Mesenchymal stem cell (in vitro differentiated cells and primary cell): Measurements from ENCODE around the gene MSH2.
A peak's percentile ranks its signal among the peaks of the same experiment; 100 is the strongest.

Experiments
- DNase-seq: peaks from one replicate; pipeline ENCODE4 v3.0.0-alpha.2; 2013
- H2AFZ ChIP-seq: one replicate; pipeline ENCODE4 v1.6.1; 2013; ENCODE audit warnings: low read depth, mild to moderate bottlenecking, control low read depth, inconsistent platforms, low read length, moderate library complexity
- H2AK5ac ChIP-seq: 2 replicates; pipeline ENCODE4 v1.6.1; 2013; ENCODE audit warnings: low read length, moderate library complexity, mild to moderate bottlenecking, inconsistent platforms; ENCODE audit not compliant: severe bottlenecking
- H2BK120ac ChIP-seq: one replicate; pipeline ENCODE4 v1.6.1; 2013; ENCODE audit warnings: low read depth, mild to moderate bottlenecking, inconsistent platforms, low read length, moderate library complexity
- H2BK12ac ChIP-seq, 2 experiments: one replicate each; pipeline ENCODE4 v1.6.1; 2013; ENCODE audit warnings: inconsistent platforms in 2 of 2, low read length in 2 of 2, mild to moderate bottlenecking in 2 of 2, moderate library complexity in 2 of 2, control low read depth in 1 of 2
- H2BK15ac ChIP-seq: one replicate; pipeline ENCODE4 v1.6.1; 2013; ENCODE audit warnings: mild to moderate bottlenecking, low read depth, inconsistent platforms; ENCODE audit not compliant: poor library complexity, severe bottlenecking
- H2BK5ac ChIP-seq: 2 replicates; pipeline ENCODE4 v1.6.1; 2013; ENCODE audit warnings: low read depth, mild to moderate bottlenecking, low read length, control low read depth, inconsistent platforms; ENCODE audit not compliant: poor library complexity, severe bottlenecking
- H3K14ac ChIP-seq, 2 experiments: one replicate each; pipeline ENCODE4 v1.6.1; 2013; ENCODE audit warnings: inconsistent platforms in 2 of 2, low read length in 2 of 2, control low read depth in 1 of 2, mild to moderate bottlenecking in 1 of 2, moderate library complexity in 1 of 2
- H3K18ac ChIP-seq, 2 experiments: one replicate each; pipeline ENCODE4 v1.6.1; 2013; ENCODE audit warnings: inconsistent platforms in 2 of 2, low read length in 2 of 2, control low read depth in 1 of 2, low read depth in 1 of 2, mild to moderate bottlenecking in 1 of 2
- H3K23ac ChIP-seq, 2 experiments: one replicate each; pipeline ENCODE4 v1.6.1; 2013; ENCODE audit warnings: inconsistent platforms in 2 of 2, low read length in 2 of 2, mild to moderate bottlenecking in 2 of 2, moderate library complexity in 2 of 2, control low read depth in 1 of 2
- H3K27ac ChIP-seq: 2 replicates; pipeline ENCODE4 v1.5.1; 2013; ENCODE audit warnings: mild to moderate bottlenecking, moderate library complexity, low read length, control low read depth, inconsistent platforms; ENCODE audit not compliant: poor library complexity, severe bottlenecking
- H3K27me3 ChIP-seq, 2 experiments: 2 replicates each; pipeline versions ENCODE4 v1.6.1 to v1.7.0; 2013; ENCODE audit warnings: low read length in 2 of 2, mild to moderate bottlenecking in 2 of 2, moderate library complexity in 2 of 2, control low read depth in 1 of 2, inconsistent platforms in 1 of 2; ENCODE audit not compliant: control insufficient read depth in 1 of 2, insufficient read depth in 1 of 2
- H3K36me3 ChIP-seq, 2 experiments: 2 replicates each; pipeline versions ENCODE4 v1.6.1 to v1.7.0; 2013; ENCODE audit warnings: low read length in 2 of 2, control low read depth in 1 of 2, inconsistent platforms in 1 of 2, low read depth in 1 of 2, mild to moderate bottlenecking in 1 of 2; ENCODE audit not compliant: insufficient read depth in 2 of 2, control insufficient read depth in 1 of 2
- H3K4ac ChIP-seq, 2 experiments: one replicate each; pipeline ENCODE4 v1.6.1; 2013; ENCODE audit warnings: inconsistent platforms in 2 of 2, low read length in 2 of 2, mild to moderate bottlenecking in 2 of 2, moderate library complexity in 2 of 2, control low read depth in 1 of 2, low read depth in 1 of 2
- H3K4me1 ChIP-seq: 2 replicates; pipeline ENCODE4 v1.6.1; 2013; ENCODE audit warnings: low read depth, low read length, control low read depth; ENCODE audit not compliant: control insufficient read depth, insufficient read depth
- H3K4me2 ChIP-seq: 2 replicates; pipeline ENCODE4 v1.6.1; 2013; ENCODE audit warnings: low read length, mild to moderate bottlenecking, inconsistent platforms; ENCODE audit not compliant: poor library complexity, severe bottlenecking
- H3K4me3 ChIP-seq, 2 experiments: 2 replicates each; pipeline versions ENCODE4 v1.5.1 to v1.7.0; 2013; ENCODE audit warnings: low read length in 2 of 2, mild to moderate bottlenecking in 2 of 2, control low read depth in 1 of 2, low read depth in 1 of 2; ENCODE audit not compliant: insufficient read depth in 1 of 2
- H3K79me1 ChIP-seq: replicated peaks from 2 replicates; pipeline ENCODE4 v1.6.1; 2013; ENCODE audit warnings: mild to moderate bottlenecking, control low read depth, low read length, inconsistent platforms; ENCODE audit not compliant: poor library complexity, severe bottlenecking
- H3K9ac ChIP-seq: 2 replicates; pipeline ENCODE4 v1.7.0; 2013; ENCODE audit warnings: mild to moderate bottlenecking, low read length, moderate library complexity
- H3K9me3 ChIP-seq: 2 replicates; pipeline ENCODE4 v1.7.0; 2013; ENCODE audit warnings: mild to moderate bottlenecking, low read length; ENCODE audit not compliant: control insufficient read depth
- H4K8ac ChIP-seq: one replicate; pipeline ENCODE4 v1.6.1; 2013; ENCODE audit warnings: inconsistent platforms, mild to moderate bottlenecking, low read length, moderate library complexity
- H4K91ac ChIP-seq: one replicate; pipeline ENCODE4 v1.6.1; 2013; ENCODE audit warnings: mild to moderate bottlenecking, low read length, inconsistent platforms
- WGBS: methylation state at CpG from one replicate; pipeline ENCODE4 v1.1.7; 2013; ENCODE audit warnings: mixed read lengths; 5-methylcytosine and 5-hydroxymethylcytosine counted together

Gene MSH2

GRCh38 chr2:47512581-47513083 is 109.7 kb downstream of the MSH2 start:
- H2AK5ac ChIP-seq, result no peak overlapping the region
- H4K91ac ChIP-seq, result no peak overlapping the region
- no peak overlapping the region for H3K9ac ChIP-seq
- no peak overlapping the region for H2BK15ac ChIP-seq
- no peak overlapping the region for H2BK5ac ChIP-seq
- peak overlapping the region in 1 of 2 experiments; percentile 5 for H3K4ac ChIP-seq
- peak overlapping the region; percentile 88 for H4K8ac ChIP-seq
- H3K36me3 ChIP-seq, result no peaks in the 10 kb centered on the region
- 83% methylated on average over 1 of the region's 1 CpG for WGBS
- peak overlapping the region; percentile 39 for H2AFZ ChIP-seq
- no peaks in the 10 kb centered on the region for H3K4me1 ChIP-seq
- no peak overlapping the region for H3K23ac ChIP-seq
- peak overlapping the region; percentile 4 to 44 for H3K18ac ChIP-seq
- no peaks in the 10 kb centered on the region for H3K79me1 ChIP-seq
- no peak overlapping the region for H3K4me3 ChIP-seq
- H3K4me2 ChIP-seq, result no peak overlapping the region
- H3K27ac ChIP-seq, result no peak overlapping the region
- DNase-seq, result no peak
- H3K27me3 ChIP-seq, result peaks cover 0 to 25% of the 10 kb centered on the region in 2 experiments
- H2BK120ac ChIP-seq, result no peak overlapping the region
- no peak overlapping the region for H2BK12ac ChIP-seq
- H3K9me3 ChIP-seq, result peaks cover 11% of the 10 kb centered on the region
- no peak overlapping the region for H3K14ac ChIP-seq

GRCh38 chr2:47513981-47514520 is 111.1 kb downstream of the MSH2 start:
- no peak overlapping the region for H4K8ac ChIP-seq
- no peak for DNase-seq
- H3K9ac ChIP-seq, result no peak overlapping the region
- H2BK120ac ChIP-seq, result no peak overlapping the region
- H3K14ac ChIP-seq, result no peak overlapping the region
- H3K9me3 ChIP-seq, result peaks cover 1% of the 10 kb centered on the region
- no peak overlapping the region for H3K4me2 ChIP-seq
- no peaks in the 10 kb centered on the region for H3K36me3 ChIP-seq
- no peak overlapping the region for H2BK15ac ChIP-seq
- no peak overlapping the region for H2BK5ac ChIP-seq
- H3K79me1 ChIP-seq, result no peaks in the 10 kb centered on the region
- H3K4me1 ChIP-seq, result no peaks in the 10 kb centered on the region
- H3K4ac ChIP-seq, result no peak overlapping the region
- H2AK5ac ChIP-seq, result no peak overlapping the region
- H3K23ac ChIP-seq, result no peak overlapping the region
- 93% methylated on average over 5 of the region's 7 CpGs for WGBS
- H3K27me3 ChIP-seq, result peaks cover 0 to 18% of the 10 kb centered on the region in 2 experiments
- H4K91ac ChIP-seq, result no peak overlapping the region
- no peak overlapping the region for H2AFZ ChIP-seq
- H3K18ac ChIP-seq, result no peak overlapping the region
- no peak overlapping the region for H3K27ac ChIP-seq
- no peak overlapping the region for H2BK12ac ChIP-seq
- H3K4me3 ChIP-seq, result no peak overlapping the region

- H2BK15ac ChIP-seq, result no peak overlapping the region
- H2BK5ac ChIP-seq, result no peak overlapping the region
- H3K9me3 ChIP-seq, result no peaks in the 10 kb centered on the region
- WGBS, result 61% methylated on average over 7 of the region's 7 CpGs
- H3K18ac ChIP-seq, result no peak overlapping the region
- no peak overlapping the region for H3K4me3 ChIP-seq
- no peaks in the 10 kb centered on the region for H3K79me1 ChIP-seq
- DNase-seq, result no peak
- H3K4ac ChIP-seq, result no peak overlapping the region
- H3K23ac ChIP-seq, result no peak overlapping the region
- H4K8ac ChIP-seq, result no peak overlapping the region
- no peak overlapping the region for H3K14ac ChIP-seq
- no peak overlapping the region for H2AFZ ChIP-seq
- H3K36me3 ChIP-seq, result no peaks in the 10 kb centered on the region
- no peak overlapping the region for H2AK5ac ChIP-seq
- peaks cover 3% of the 10 kb centered on the region for H3K4me1 ChIP-seq
- no peak overlapping the region for H2BK120ac ChIP-seq
- no peak overlapping the region for H3K9ac ChIP-seq
- no peak overlapping the region for H2BK12ac ChIP-seq
- H3K4me2 ChIP-seq, result no peak overlapping the region
- H4K91ac ChIP-seq, result no peak overlapping the region
- no peak overlapping the region for H3K27ac ChIP-seq
- H3K27me3 ChIP-seq, result peaks cover 0 to 32% of the 10 kb centered on the region in 2 experiments
These were observed 113.6 kb downstream of the MSH2 start for GRCh38 chr2:47516360-47517104.

GRCh38 chr2:47518497-47519146 is 115.7 kb downstream of the MSH2 start:
- no peak overlapping the region for H4K91ac ChIP-seq
- no peak overlapping the region for H2BK12ac ChIP-seq
- H3K4me1 ChIP-seq, result peaks cover 5% of the 10 kb centered on the region
- H2BK5ac ChIP-seq, result no peak overlapping the region
- no peak overlapping the region for H3K14ac ChIP-seq
- no peak overlapping the region for H3K18ac ChIP-seq
- no peak overlapping the region for H3K27ac ChIP-seq
- peaks cover 0 to 43% of the 10 kb centered on the region in 2 experiments for H3K27me3 ChIP-seq
- no peak for DNase-seq
- no peaks in the 10 kb centered on the region for H3K36me3 ChIP-seq
- H3K79me1 ChIP-seq, result no peaks in the 10 kb centered on the region
- no peak overlapping the region for H3K4me3 ChIP-seq
- no peak overlapping the region for H3K4ac ChIP-seq
- H2AK5ac ChIP-seq, result no peak overlapping the region
- no peak overlapping the region for H3K23ac ChIP-seq
- H2AFZ ChIP-seq, result no peak overlapping the region
- no peak overlapping the region for H3K9ac ChIP-seq
- H2BK15ac ChIP-seq, result no peak overlapping the region
- H3K4me2 ChIP-seq, result no peak overlapping the region
- WGBS, result 94% methylated on average over 12 of the region's 12 CpGs
- H2BK120ac ChIP-seq, result no peak overlapping the region
- no peak overlapping the region for H4K8ac ChIP-seq
- H3K9me3 ChIP-seq, result no peaks in the 10 kb centered on the region
